ENCODE results near the gene PGBD4.

The PGBD4 gene

GRCh38 chr15:34155859-34156258 lies 54.0 kb downstream of the PGBD4 start:
- no peak for DNase-seq
- Histone ChIP-seq H3K27me3 (no peaks in the 10 kb centered on the region), H3K36me3 (peaks cover 15% of the 10 kb centered on the region), H3K9me3 (no peaks in the 10 kb centered on the region), H3K4me3 (ENCODE audit: low read depth, low read length) (no peak overlapping the region), H3K4me1 (no peaks in the 10 kb centered on the region)
- no peak for TF ChIP-seq CTCF (IDR thresholded peaks at IDR 0.05; ENCODE audit: low read depth, low read length)
